Measurements from ENCODE around the gene CCDC88C. TPM values are rescaled to one million over a fixed set of nuclear protein-coding genes. Genes with fewer than 3 reads are reported as not detected.

Gene CCDC88C
- total RNA-seq, 1 experiment from 2014 or later, result 29.8 TPM

GRCh38 chr14:91376547-91377477 is 40.8 kb downstream of the CCDC88C start:
- Histone ChIP-seq H3K9me3 (no peaks in the 10 kb centered on the region), H3K4me1 (no peaks in the 10 kb centered on the region), H3K4me3 (ENCODE audit: low read depth, low read length) (no peak overlapping the region), H3K36me3 (ENCODE audit: control insufficient read depth, insufficient read depth, low read length) (no peaks in the 10 kb centered on the region), H3K27me3 (replicated peaks; ENCODE audit: control insufficient read depth, insufficient read depth, low read length) (no peaks in the 10 kb centered on the region)
- Mint-ChIP-seq H3K27ac (ENCODE audit: unreplicated experiment) (no peak overlapping the region), H3K4me1 (ENCODE audit: low read depth, unreplicated experiment) (peaks cover 9% of the 10 kb centered on the region), H3K27me3 (ENCODE audit: insufficient read depth, unreplicated experiment) (no peaks in the 10 kb centered on the region), H3K9me3 (ENCODE audit: unreplicated experiment) (no peaks in the 10 kb centered on the region), H3K36me3 (ENCODE audit: insufficient read depth, unreplicated experiment) (no peaks in the 10 kb centered on the region), H3K4me3 (ENCODE audit: unreplicated experiment) (no peak overlapping the region)
- no peak for TF ChIP-seq CTCF (IDR thresholded peaks at IDR 0.05; ENCODE audit: insufficient read depth in 1 of 2, low read depth in 1 of 2, low read length in 1 of 2, severe bottlenecking in 1 of 2, unreplicated experiment in 1 of 2)
- no peak for DNase-seq
- POLR2A ChIA-PET, result no interaction called here
- intact Hi-C loops (cut with micrococcal nuclease; ENCODE audit: unreplicated experiment), result no loop called here
- no TSS peak for BruUV-seq (replicated peaks)
- CTCF ChIA-PET, result no interaction called here

- Mint-ChIP-seq H3K36me3 (ENCODE audit: insufficient read depth, unreplicated experiment) (no peaks in the 10 kb centered on the region), H3K4me1 (ENCODE audit: low read depth, unreplicated experiment) (peaks cover 9% of the 10 kb centered on the region), H3K27ac (ENCODE audit: unreplicated experiment) (no peak overlapping the region), H3K27me3 (ENCODE audit: insufficient read depth, unreplicated experiment) (no peaks in the 10 kb centered on the region), H3K4me3 (ENCODE audit: unreplicated experiment) (no peak overlapping the region), H3K9me3 (ENCODE audit: unreplicated experiment) (no peaks in the 10 kb centered on the region)
- CTCF ChIA-PET, result no interaction called here
- Histone ChIP-seq H3K27me3 (replicated peaks; ENCODE audit: control insufficient read depth, insufficient read depth, low read length) (no peaks in the 10 kb centered on the region), H3K4me3 (ENCODE audit: low read depth, low read length) (no peak overlapping the region), H3K36me3 (ENCODE audit: control insufficient read depth, insufficient read depth, low read length) (no peaks in the 10 kb centered on the region), H3K9me3 (no peaks in the 10 kb centered on the region), H3K4me1 (no peaks in the 10 kb centered on the region)
- BruUV-seq (replicated peaks), result no TSS peak
- intact Hi-C loops (cut with micrococcal nuclease; ENCODE audit: unreplicated experiment), result no loop called here
- DNase-seq, result no peak
- TF ChIP-seq CTCF (IDR thresholded peaks at IDR 0.05; ENCODE audit: insufficient read depth in 1 of 2, low read depth in 1 of 2, low read length in 1 of 2, severe bottlenecking in 1 of 2, unreplicated experiment in 1 of 2), result no peak
- POLR2A ChIA-PET, result no interaction called here
These were observed 41.7 kb downstream of the CCDC88C start for GRCh38 chr14:91375720-91376452.

GRCh38 chr14:91374879-91375702 is 42.5 kb downstream of the CCDC88C start:
- TF ChIP-seq CTCF (IDR thresholded peaks at IDR 0.05; ENCODE audit: insufficient read depth in 1 of 2, low read depth in 1 of 2, low read length in 1 of 2, severe bottlenecking in 1 of 2, unreplicated experiment in 1 of 2), result no peak
- ChIA-PET POLR2A (no interaction called here), CTCF (interaction anchor here (0.6 to 1.0 kb wide), 2 partner anchors 11 to 52 kb away, joined by 3 to 4 read pairs; no protein-coding TSS in a partner anchor)
- Mint-ChIP-seq H3K27me3 (ENCODE audit: insufficient read depth, unreplicated experiment) (no peaks in the 10 kb centered on the region), H3K36me3 (ENCODE audit: insufficient read depth, unreplicated experiment) (no peaks in the 10 kb centered on the region), H3K4me1 (ENCODE audit: low read depth, unreplicated experiment) (peaks cover 9% of the 10 kb centered on the region), H3K4me3 (ENCODE audit: unreplicated experiment) (no peak overlapping the region), H3K27ac (ENCODE audit: unreplicated experiment) (no peak overlapping the region), H3K9me3 (ENCODE audit: unreplicated experiment) (no peaks in the 10 kb centered on the region)
- BruUV-seq (replicated peaks), result no TSS peak
- Histone ChIP-seq H3K4me3 (ENCODE audit: low read depth, low read length) (no peak overlapping the region), H3K9me3 (no peaks in the 10 kb centered on the region), H3K27me3 (replicated peaks; ENCODE audit: control insufficient read depth, insufficient read depth, low read length) (no peaks in the 10 kb centered on the region), H3K36me3 (ENCODE audit: control insufficient read depth, insufficient read depth, low read length) (no peaks in the 10 kb centered on the region), H3K4me1 (no peaks in the 10 kb centered on the region)
- intact Hi-C loops (cut with micrococcal nuclease; ENCODE audit: unreplicated experiment), result no loop called here
- no peak for DNase-seq
